Small intestine (tissue), 7 donors: Measurements from ENCODE around the gene C1orf21. TPM values are rescaled to one million over a fixed set of nuclear protein-coding genes. Genes with fewer than 3 reads are reported as not detected.

Experiments used
- DNase-seq, 2 donors: peaks; one replicate each; pipeline versions ENCODE4 v3.0.0 to v3.0.0-alpha.2; 2013
- FAIRE-seq: peaks from 2 replicates; lab custom pipeline; 2012; peaks lifted over from hg19 to GRCh38; lab: Jason Lieb, UNC
- H3K27ac ChIP-seq, 3 donors: one replicate each; pipeline ENCODE4 v1.5.1; 2013; ENCODE audit warnings: low read length in 2 of 3, mild to moderate bottlenecking in 2 of 3, control low read depth in 1 of 3, inconsistent platforms in 1 of 3, low read depth in 1 of 3, moderate library complexity in 1 of 3
- H3K27me3 ChIP-seq, 3 donors: one replicate each; pipeline ENCODE4 v1.6.1; 2013; ENCODE audit warnings: low read length in 3 of 3, inconsistent platforms in 1 of 3; ENCODE audit not compliant: control insufficient read depth in 3 of 3, insufficient read depth in 3 of 3
- H3K36me3 ChIP-seq, 3 donors: one replicate each; pipeline ENCODE4 v1.6.1; 2013; ENCODE audit warnings: low read length in 3 of 3, inconsistent platforms in 1 of 3, low read depth in 1 of 3, mild to moderate bottlenecking in 1 of 3, moderate library complexity in 1 of 3; ENCODE audit not compliant: control insufficient read depth in 3 of 3, insufficient read depth in 2 of 3
- H3K4me1 ChIP-seq, 3 donors: one replicate each; pipeline ENCODE4 v1.6.1; 2013; ENCODE audit warnings: low read length in 2 of 3, inconsistent platforms in 1 of 3, low read depth in 1 of 3, mild to moderate bottlenecking in 1 of 3, moderate library complexity in 1 of 3; ENCODE audit not compliant: control insufficient read depth in 3 of 3, insufficient read depth in 2 of 3
- H3K4me3 ChIP-seq, 3 donors: one replicate each; pipeline ENCODE4 v1.5.1; 2013; ENCODE audit warnings: low read length in 3 of 3, control low read depth in 1 of 3, inconsistent platforms in 1 of 3, low read depth in 1 of 3, mild to moderate bottlenecking in 1 of 3, moderate library complexity in 1 of 3
- H3K9me3 ChIP-seq, 2 donors: one replicate each; pipeline ENCODE4 v1.6.1; 2013; ENCODE audit warnings: low read depth in 1 of 2, low read length in 1 of 2; ENCODE audit not compliant: control insufficient read depth in 2 of 2, insufficient read depth in 1 of 2
- WGBS, 3 donors: extraction: QIAGEN DNeasy Blood & Tissue Kit; methylation state at CpG; one replicate each; pipeline ENCODE4 v1.1.7; 2013; 5-methylcytosine and 5-hydroxymethylcytosine counted together
- polyA plus RNA-seq, 4 donors: library from polyadenylated mRNA; stranded (reverse) in 3 of 4; unstranded in 1 of 4; fragments of 200-250 nt in 3 of 4; fragments of 120-200 nt in 1 of 4; gene quantifications; one replicate each; pipeline versions ENCODE4 v1.2.1 to v1.2.3, GENCODE V29; 2013
- donor health status: healthy with polysubstance abuse.
- donor health status: control.
- donor health status: control.
- donor health status: Bipolar disorder and iron deficiency.
- donor health status: healthy.

The C1orf21 gene
- polyA plus RNA-seq, 4 donors = 36.5 to 78.3 (median 58.9) TPM

DNA sequence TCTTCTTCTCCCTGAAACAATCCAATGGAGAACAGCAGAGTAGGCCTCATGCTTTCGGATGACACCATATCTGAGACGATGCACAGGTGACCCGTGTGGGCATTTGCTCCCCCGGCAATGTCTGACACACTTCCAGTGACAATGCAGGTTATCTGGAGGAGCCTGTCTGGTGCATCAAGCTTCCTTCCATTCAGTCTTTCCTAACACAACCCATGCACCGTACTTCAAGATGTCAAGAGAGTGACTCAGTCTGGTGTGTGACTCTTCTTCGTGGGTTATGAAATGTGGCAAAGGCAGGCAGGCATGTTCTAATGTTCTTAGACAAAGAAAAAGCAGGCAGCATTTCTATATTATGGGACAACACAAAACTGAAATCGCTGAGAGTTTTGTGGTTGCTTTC is 208.8 kb downstream of the C1orf21 start:
- no peak for FAIRE-seq

DNA sequence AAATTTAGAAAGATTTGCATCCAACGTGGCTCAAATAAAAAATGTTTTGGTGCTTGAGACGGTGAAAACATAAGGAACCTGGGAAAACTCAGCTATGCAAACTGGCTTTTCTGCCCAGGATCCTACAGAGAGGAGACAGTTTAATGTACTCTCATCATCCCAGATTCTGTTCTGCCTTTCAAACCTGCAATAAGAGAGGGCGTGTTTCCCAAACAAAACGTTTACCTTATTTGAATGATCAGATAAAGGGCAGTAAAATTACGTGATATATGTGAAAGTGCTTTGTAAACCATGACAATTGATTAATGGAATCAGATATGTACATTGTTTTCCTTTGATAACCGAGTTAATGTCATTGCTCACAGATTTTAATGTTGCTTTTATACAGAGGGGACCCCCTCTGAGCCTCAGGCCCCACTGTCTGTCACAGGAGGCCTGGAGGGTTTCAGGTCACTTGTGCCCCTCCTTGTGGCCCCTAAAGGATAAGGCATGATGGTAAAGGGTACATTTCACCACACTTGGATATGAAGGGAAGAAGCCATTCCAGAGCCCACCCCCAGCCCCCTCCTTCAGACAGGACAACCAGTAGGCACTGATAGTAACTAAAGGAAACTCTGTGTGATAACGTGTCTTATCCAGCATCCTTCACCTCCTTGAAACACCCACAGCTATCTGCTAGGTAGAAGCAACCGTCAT is 210.3 kb downstream of the C1orf21 start:
- peaks cover 0 to 3% (median 0%) of the 10 kb centered on the region in 3 donors for H3K4me1 ChIP-seq
- no peaks in the 10 kb centered on the region for H3K27me3 ChIP-seq
- FAIRE-seq = no peak
- peak in 1 of 2 donors; percentile 44 for DNase-seq
- no peak overlapping the region for H3K4me3 ChIP-seq
- no peaks in the 10 kb centered on the region for H3K9me3 ChIP-seq
- H3K36me3 ChIP-seq = peaks cover 0 to 1% (median 0%) of the 10 kb centered on the region in 3 donors
- 23 to 60% (median 38%) methylated on average over 8 of the region's 8 CpGs for WGBS, 3 donors
- no peak overlapping the region for H3K27ac ChIP-seq

More for the DNA sequence above, 208.8 kb downstream of the C1orf21 start:
- Histone ChIP-seq H3K27me3 (no peaks in the 10 kb centered on the region), H3K4me3 (no peak overlapping the region), H3K9me3 (no peaks in the 10 kb centered on the region), H3K4me1 (peaks cover 0 to 7% (median 3%) of the 10 kb centered on the region in 3 donors), H3K27ac (no peak overlapping the region), H3K36me3 (no peaks in the 10 kb centered on the region)
- DNase-seq = no peak
- WGBS, 3 donors = 93 to 97% (median 95%) methylated on average over 7 of the region's 7 CpGs

DNA sequence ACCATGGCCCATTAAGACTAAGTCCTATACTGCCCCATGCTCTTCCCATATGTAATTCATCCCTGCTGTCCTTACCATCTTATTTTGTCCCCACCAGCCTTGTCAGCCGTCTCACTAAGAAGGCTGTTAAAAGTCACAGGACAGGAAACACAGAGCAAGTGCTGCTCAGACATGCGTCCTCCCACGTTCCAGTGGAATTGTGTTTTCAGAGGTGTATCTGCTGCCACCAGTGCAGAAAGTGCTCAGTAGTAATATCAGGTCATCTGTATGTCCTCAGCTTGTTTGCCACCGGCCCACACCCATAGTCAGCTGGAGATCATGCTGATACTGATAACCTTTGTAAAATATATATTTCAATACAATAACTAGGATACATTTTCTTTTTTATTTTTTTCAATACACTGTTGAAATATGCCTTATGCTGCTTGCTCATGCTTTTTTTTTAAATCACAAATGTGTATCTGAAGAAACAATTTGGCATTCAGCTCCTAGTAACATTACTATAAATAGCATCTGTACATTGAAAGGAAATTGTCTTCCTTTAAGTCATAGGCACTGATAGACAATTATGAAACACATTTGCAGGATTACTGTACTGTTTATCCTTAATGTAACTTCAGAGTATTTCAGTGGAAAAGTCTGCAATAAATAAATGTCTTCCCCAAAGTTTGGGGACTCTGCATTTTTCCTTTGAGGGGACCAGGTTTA is 211.0 kb downstream of the C1orf21 start:
- Histone ChIP-seq H3K27ac (no peak overlapping the region), H3K9me3 (no peaks in the 10 kb centered on the region), H3K36me3 (peaks cover 0 to 2% (median 0%) of the 10 kb centered on the region in 3 donors), H3K27me3 (no peaks in the 10 kb centered on the region), H3K4me1 (peaks cover 0 to 3% (median 0%) of the 10 kb centered on the region in 3 donors), H3K4me3 (no peak overlapping the region)
- 24 to 49% (median 45%) methylated on average over 4 of the region's 4 CpGs for WGBS, 3 donors
- DNase-seq (no peak), FAIRE-seq (no peak)

DNA sequence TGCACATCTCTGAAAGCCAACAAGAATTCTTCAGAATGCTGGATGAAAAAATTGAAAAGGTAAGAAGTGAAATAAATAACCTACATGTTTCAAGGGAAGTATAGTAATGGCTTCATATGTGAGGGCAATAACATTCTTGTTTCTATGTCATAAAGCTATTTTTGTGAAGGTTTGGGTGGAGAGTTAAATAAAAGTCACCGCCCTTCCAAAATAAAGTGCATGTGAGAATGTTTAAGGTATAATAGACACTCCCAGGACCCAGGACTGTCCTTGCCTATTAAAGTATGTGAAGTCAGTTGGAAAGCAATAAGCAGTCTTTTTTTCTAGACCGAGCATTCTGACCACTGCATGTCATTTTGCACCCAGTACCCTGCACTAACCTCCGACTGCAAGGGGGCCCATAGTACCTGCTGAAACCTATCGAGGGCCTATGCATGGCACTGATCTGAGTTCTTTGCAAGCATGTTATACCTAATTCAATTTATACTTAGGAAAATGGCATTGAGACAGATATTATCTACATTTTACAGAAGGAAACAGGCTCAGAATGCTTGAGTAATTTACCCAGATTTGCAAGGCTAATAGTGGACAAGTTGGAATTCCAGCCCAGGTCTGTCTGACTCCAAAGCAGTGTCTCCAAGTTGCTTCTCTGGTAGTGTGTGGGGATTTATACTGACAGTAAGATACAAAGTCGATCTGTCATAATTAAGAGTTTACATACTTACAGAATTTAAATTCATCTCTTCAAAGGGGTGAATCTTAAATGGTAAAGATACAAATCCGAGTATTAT is 211.8 kb downstream of the C1orf21 start:
- FAIRE-seq = no peak
- 84 to 93% (median 89%) methylated on average over 6 of the region's 6 CpGs for WGBS, 3 donors
- no peak overlapping the region for H3K27ac ChIP-seq

DNA sequence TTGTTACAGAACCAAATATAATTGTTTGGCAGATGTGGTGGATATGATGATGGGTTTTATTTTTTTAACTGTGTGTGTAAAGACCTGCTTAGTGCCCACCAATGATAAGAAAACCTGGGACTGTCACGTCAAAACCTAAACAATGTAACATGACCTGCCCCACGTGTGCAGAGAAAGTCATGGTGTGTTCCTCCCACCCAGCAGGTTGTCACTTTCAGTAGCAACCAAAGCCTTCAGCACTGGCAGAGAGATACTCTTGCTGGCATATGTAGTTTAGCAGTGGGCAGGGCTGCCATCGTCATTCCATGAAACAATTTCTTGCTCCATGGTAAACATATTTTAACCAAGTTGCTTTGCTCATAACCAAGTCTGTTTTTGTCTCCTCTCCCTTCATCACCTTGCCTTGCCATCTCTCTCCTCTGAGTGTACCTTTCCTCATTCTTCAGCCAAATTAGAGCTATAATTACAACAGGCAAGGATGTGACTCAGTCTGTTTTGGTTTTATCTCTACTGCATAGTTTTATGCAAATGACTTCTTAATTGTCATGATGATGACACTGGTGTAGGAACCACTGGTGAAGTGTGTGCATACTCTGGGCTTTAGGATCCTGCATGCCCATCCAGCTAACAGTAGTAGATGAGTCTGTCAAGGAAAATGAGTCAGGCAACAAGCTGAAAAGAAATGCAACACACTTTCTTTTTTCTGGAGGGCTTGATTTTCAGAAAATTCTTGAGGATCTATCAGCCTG is 217.5 kb downstream of the C1orf21 start:
- Histone ChIP-seq H3K9me3 (no peaks in the 10 kb centered on the region), H3K27ac (no peak overlapping the region), H3K4me1 (no peaks in the 10 kb centered on the region), H3K27me3 (no peaks in the 10 kb centered on the region), H3K36me3 (peaks cover 0 to 2% (median 0%) of the 10 kb centered on the region in 3 donors), H3K4me3 (no peak overlapping the region)
- FAIRE-seq (no peak), DNase-seq (no peak)
- WGBS, 3 donors = 87 to 90% (median 90%) methylated on average over 3 of the region's 3 CpGs

More for the DNA sequence above, 211.8 kb downstream of the C1orf21 start:
- no peak overlapping the region for H3K4me3 ChIP-seq
- peaks cover 0 to 3% (median 0%) of the 10 kb centered on the region in 3 donors for H3K4me1 ChIP-seq
- no peaks in the 10 kb centered on the region for H3K9me3 ChIP-seq
- no peaks in the 10 kb centered on the region for H3K27me3 ChIP-seq
- DNase-seq = no peak
- peaks cover 0 to 2% (median 0%) of the 10 kb centered on the region in 3 donors for H3K36me3 ChIP-seq

DNA sequence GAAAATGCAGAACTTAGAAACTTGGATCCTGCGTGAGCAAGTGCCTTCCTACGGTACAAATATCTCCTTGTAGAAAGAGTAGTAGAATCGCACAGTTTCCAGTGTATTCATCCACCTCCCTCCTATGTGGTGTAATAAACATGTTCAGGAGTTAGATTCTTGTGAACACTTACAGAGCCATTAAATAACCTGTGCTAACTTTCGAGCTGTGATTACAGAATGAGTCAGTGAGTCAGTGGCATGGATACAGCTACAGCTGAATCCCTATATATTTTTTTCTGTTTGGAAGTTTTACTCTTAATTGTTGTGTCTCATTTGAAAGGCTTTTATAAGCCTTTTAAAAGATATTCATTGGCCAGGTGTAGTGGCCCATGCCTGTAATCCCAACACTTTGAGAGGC is 219.1 kb downstream of the C1orf21 start:
- H3K4me3 ChIP-seq = no peak overlapping the region
- 78 to 84% (median 82%) methylated on average over 4 of the region's 4 CpGs for WGBS, 3 donors
- no peak for FAIRE-seq
- no peak overlapping the region for H3K27ac ChIP-seq
- H3K9me3 ChIP-seq = no peaks in the 10 kb centered on the region
- DNase-seq = no peak
- H3K4me1 ChIP-seq = no peaks in the 10 kb centered on the region
- H3K36me3 ChIP-seq = peaks cover 0 to 2% (median 0%) of the 10 kb centered on the region in 3 donors
- no peaks in the 10 kb centered on the region for H3K27me3 ChIP-seq

DNA sequence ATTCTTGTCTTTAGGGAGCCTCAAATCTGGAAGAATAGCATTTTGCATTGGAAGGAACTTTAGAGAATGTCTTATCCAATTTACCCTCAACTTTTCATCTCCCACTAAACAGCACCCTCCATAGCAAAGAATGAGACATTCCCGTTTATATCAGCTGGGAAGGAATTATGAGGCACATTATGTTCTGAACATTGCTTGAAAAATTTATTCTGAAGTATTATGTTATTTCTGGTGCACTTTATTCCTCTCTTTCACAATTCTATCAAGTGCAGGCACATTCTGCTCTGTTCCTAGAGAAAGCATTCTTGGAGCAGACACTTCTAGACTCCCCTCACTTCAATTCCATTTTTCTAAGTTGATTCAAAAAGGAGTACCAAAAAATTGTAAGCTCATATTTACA is 220.0 kb downstream of the C1orf21 start:
- Histone ChIP-seq H3K4me1 (no peaks in the 10 kb centered on the region), H3K4me3 (no peak overlapping the region), H3K36me3 (peaks cover 0 to 2% (median 0%) of the 10 kb centered on the region in 3 donors), H3K9me3 (no peaks in the 10 kb centered on the region), H3K27ac (no peak overlapping the region), H3K27me3 (no peaks in the 10 kb centered on the region)
- DNase-seq (no peak), FAIRE-seq (no peak)
- WGBS, 3 donors = 77 to 82% (median 81%) methylated on average over 1 of the region's 1 CpG
